Calu3 (cell line): ENCODE results near the gene FKBP15. TPM values are rescaled to one million over a fixed set of nuclear protein-coding genes. Genes with fewer than 3 reads are reported as not detected.

Experiments
- BruUV-seq: library from RNA; stranded (reverse); fragments of 400-500 nt; replicated peaks from 2 replicates; lab custom pipeline; 2021; lab: Mats Ljungman, UMichigan
- CTCF ChIA-PET: fragments of 300-600 bp; sonication (Branson Sonifier 250); formaldehyde crosslinking; loops from one replicate; lab custom pipeline; 2022; ENCODE audit warnings: antibody characterized with exemption; lab: Charles Lee
- DNase-seq: peaks from one replicate; pipeline ENCODE4 v3.0.0; 2022
- H3K27ac Mint-ChIP-seq: one replicate; pipeline ENCODE4 v1.8.0; 2022; ENCODE audit warnings: mixed read lengths; ENCODE audit not compliant: unreplicated experiment
- H3K27me3 Mint-ChIP-seq: one replicate; pipeline ENCODE4 v1.8.0; 2022; ENCODE audit warnings: mixed read lengths; ENCODE audit not compliant: unreplicated experiment
- H3K36me3 Mint-ChIP-seq: one replicate; pipeline ENCODE4 v1.8.0; 2022; ENCODE audit warnings: mild to moderate bottlenecking, moderate library complexity, mixed read lengths; ENCODE audit not compliant: insufficient read depth, unreplicated experiment
- H3K4me1 Mint-ChIP-seq: one replicate; pipeline ENCODE4 v1.8.0; 2022; ENCODE audit warnings: mild to moderate bottlenecking, low read depth, mixed read lengths; ENCODE audit not compliant: unreplicated experiment
- H3K4me3 Mint-ChIP-seq: one replicate; pipeline ENCODE4 v1.8.0; 2022; ENCODE audit warnings: mild to moderate bottlenecking, low read depth, moderate library complexity, mixed read lengths; ENCODE audit not compliant: unreplicated experiment
- H3K9me3 Mint-ChIP-seq: one replicate; pipeline ENCODE4 v1.8.0; 2022; ENCODE audit warnings: low read depth, mixed read lengths; ENCODE audit not compliant: unreplicated experiment
- CTCF ChIP-seq: fragments of 200-600 bp; IDR thresholded peaks from one replicate; pipeline ENCODE4 v1.8.0; 2022; ENCODE audit warnings: antibody characterized with exemption; ENCODE audit not compliant: unreplicated experiment
- intact Hi-C: fragments of 100-400 bp; cut with micrococcal nuclease; formaldehyde crosslinking; loops from one replicate; pipeline ENCODE4 v1.10.0; 2022; ENCODE audit not compliant: unreplicated experiment
- total RNA-seq: library from RNA; stranded (reverse); gene quantifications from 2 replicates; pipeline ENCODE4 v1.2.3, GENCODE V29; 2022

FKBP15 gene
- total RNA-seq, 1 experiment from 2014 or later = 19.2 TPM

- no peaks in the 10 kb centered on the region for H3K4me1 Mint-ChIP-seq
- CTCF ChIA-PET = no interaction called here
- no peak for DNase-seq
- BruUV-seq = no TSS peak
- no peak overlapping the region for H3K27ac Mint-ChIP-seq
- H3K36me3 Mint-ChIP-seq = no peaks in the 10 kb centered on the region
- H3K4me3 Mint-ChIP-seq = no peak overlapping the region
- no peaks in the 10 kb centered on the region for H3K27me3 Mint-ChIP-seq
- no peaks in the 10 kb centered on the region for H3K9me3 Mint-ChIP-seq
- TF ChIP-seq CTCF = no peak
- intact Hi-C loops = no loop called here
Observed at GRCh38 chr9:113247640-113248039, 26.6 kb upstream of the FKBP15 start.

GRCh38 chr9:113246928-113247327, 25.9 kb upstream of the FKBP15 start:
- no peak for DNase-seq
- Mint-ChIP-seq H3K4me3 (no peak overlapping the region), H3K9me3 (no peaks in the 10 kb centered on the region), H3K36me3 (no peaks in the 10 kb centered on the region), H3K27ac (no peak overlapping the region), H3K27me3 (no peaks in the 10 kb centered on the region), H3K4me1 (no peaks in the 10 kb centered on the region)
- CTCF ChIA-PET = no interaction called here
- BruUV-seq = no TSS peak
- intact Hi-C loops = no loop called here
- no peak for TF ChIP-seq CTCF

- Mint-ChIP-seq H3K9me3 (no peaks in the 10 kb centered on the region), H3K27me3 (no peaks in the 10 kb centered on the region), H3K4me1 (no peaks in the 10 kb centered on the region), H3K36me3 (no peaks in the 10 kb centered on the region), H3K27ac (no peak overlapping the region), H3K4me3 (no peak overlapping the region)
- intact Hi-C loops = no loop called here
- no peak for TF ChIP-seq CTCF
- CTCF ChIA-PET = no interaction called here
- no peak for DNase-seq
- no TSS peak for BruUV-seq
Observed at GRCh38 chr9:113245894-113246293, 24.8 kb upstream of the FKBP15 start.

GRCh38 chr9:113244556-113244955, 23.5 kb upstream of the FKBP15 start:
- DNase-seq = no peak
- no peak for TF ChIP-seq CTCF
- Mint-ChIP-seq H3K9me3 (no peaks in the 10 kb centered on the region), H3K4me3 (no peak overlapping the region), H3K27me3 (no peaks in the 10 kb centered on the region), H3K36me3 (peaks cover 6% of the 10 kb centered on the region), H3K4me1 (no peaks in the 10 kb centered on the region), H3K27ac (no peak overlapping the region)
- intact Hi-C loops = no loop called here
- CTCF ChIA-PET = no interaction called here
- no TSS peak for BruUV-seq
